ENCODE data around the gene SH3BGR.

The SH3BGR gene

DNA sequence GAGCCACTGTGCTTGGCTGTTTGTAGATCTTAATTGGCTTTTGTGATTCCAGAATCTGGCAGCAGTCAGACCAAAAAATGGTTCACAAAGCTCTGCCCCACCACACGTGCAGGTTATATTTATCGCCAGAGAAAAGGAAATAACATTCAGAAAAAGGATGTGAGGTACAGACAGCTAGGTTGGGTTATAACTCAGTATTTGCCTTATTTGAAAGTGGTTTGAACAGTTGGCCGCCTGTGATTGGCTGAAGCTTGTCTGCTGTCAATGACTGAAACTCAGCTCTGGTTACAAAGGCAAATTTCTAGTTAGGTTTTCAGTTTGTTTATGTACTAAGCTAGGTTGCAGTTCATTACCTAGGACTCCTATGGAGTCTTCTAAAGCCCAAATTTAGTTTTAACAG lies 9.6 kb downstream of the SH3BGR start:
- no peak for DNase-seq

GRCh38 chr21:39463308-39463707 lies 11.5 kb downstream of the SH3BGR start:
- DNase-seq, result no peak

- no peak for DNase-seq
Measured at GRCh38 chr21:39466584-39466983, 14.8 kb downstream of the SH3BGR start.

- no peak for DNase-seq
Measured at GRCh38 chr21:39467746-39468145, 16.0 kb downstream of the SH3BGR start.

GRCh38 chr21:39468559-39468958 lies 16.8 kb downstream of the SH3BGR start:
- DNase-seq, result no peak

- no peak for DNase-seq
Measured at GRCh38 chr21:39471598-39471997, 19.8 kb downstream of the SH3BGR start.

GRCh38 chr21:39472786-39473185 lies 21.0 kb downstream of the SH3BGR start:
- DNase-seq, result no peak

- no peak for DNase-seq
Measured at GRCh38 chr21:39474611-39475010, 22.8 kb downstream of the SH3BGR start.

DNA sequence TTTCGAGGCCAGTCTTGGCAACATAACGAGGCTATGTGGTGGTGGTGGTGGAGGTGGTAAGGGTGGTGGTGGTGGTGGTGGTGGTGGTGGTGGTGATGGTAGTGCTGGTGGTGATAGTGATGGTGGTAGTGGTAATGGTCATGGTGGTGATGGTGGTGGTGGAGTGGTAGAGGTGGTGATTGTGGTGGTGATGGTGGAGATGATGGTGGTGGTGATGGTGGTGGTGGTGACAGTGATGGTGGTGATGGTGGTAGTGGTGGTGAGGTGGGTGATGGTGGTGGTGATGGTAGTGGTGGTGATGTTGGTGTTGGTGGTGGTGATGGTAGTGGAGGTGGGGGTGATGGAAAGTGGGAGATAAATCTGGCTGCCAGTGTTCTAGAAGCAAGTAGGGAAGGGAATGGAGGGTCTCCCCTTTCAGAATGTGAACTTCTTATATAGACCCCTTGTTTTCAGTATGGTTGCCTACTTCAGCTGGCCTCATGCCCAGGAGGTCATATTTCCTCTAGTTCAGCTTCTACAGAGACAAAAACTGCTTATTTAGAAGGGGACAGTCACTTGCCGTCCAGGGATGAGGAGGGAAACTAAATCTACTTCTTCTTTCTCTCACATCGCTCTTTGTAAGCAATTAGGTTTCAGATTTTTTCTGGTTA lies 27.5 kb downstream of the SH3BGR start:
- no peak for DNase-seq

DNA sequence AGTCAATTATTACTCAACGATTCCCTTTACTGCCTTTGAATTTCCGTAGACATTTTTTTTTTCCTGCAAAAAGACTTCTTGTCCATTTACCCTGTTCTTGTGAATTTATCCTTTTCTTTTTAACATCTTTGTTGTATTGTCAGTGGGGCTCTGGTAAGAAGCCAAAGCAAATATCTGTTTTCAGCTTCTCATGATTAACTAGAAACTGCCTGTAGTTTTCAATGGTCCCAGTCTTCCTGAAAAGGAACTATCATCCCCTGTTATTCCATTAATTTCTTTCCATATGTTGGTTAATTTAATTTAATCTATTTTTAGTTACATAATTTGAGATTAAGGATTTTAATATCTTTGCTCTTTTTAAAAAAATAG lies 28.0 kb downstream of the SH3BGR start:
- DNase-seq, result no peak

DNA sequence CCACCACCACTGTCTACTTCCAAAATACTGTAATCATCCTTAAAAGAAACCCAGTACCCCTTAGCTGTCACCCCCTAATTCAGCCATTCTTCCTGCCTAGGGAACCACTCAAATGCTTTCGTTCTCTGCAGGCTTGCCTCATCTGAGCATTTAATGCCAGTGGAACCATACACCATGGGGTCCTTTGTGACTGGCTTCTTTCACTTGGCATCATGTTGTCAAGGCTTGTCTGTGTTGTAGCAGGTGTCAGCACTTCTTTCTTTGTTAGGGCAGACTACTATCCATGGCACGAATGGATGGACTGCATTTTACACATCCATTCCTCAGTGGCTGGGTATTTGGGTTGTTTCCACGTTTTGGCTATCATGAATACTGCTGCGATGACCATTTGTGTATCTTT lies 28.5 kb downstream of the SH3BGR start:
- no peak for DNase-seq

DNA sequence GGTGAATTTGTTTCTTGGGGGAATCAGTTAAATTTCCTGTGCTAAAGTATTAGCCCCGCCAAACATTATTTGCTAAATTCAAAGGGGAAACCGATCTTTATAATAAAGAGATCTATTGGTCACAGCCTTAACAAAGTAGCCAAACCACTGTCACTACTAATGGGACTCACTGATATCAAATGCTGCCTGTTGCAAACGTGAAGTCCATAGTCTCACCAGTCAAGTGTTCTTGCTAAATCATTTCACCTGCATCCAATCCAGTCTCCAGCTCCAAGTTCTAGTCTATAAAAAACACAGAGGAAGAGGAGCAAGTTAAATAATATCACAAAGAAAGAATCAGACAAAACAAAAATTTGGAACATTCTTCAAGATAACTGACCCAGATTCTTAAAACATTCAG lies 30.1 kb downstream of the SH3BGR start:
- DNase-seq, result no peak

DNA sequence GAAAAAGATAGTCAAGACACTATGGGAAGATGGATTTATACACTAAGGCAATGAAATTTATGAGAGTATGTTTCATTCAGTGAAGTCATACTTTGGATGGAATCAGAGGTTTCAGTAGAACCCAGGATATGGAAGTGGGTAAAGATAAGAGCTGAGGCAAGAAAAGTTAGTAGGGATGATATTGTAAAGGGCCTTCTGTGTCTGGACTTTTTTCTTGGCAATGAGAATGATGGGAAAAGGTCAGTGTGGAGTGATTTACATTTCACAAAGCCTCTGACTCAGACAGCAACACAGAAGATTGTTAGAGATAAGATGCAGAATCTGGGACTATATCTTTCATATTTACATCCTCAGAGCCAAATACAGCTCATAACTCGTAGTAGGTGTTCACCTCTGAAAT lies 32.1 kb downstream of the SH3BGR start:
- DNase-seq, result no peak

- DNase-seq, result no peak
Measured at GRCh38 chr21:39484711-39485276, 33.0 kb downstream of the SH3BGR start.

GRCh38 chr21:39489380-39489924 lies 37.7 kb downstream of the SH3BGR start:
- no peak for DNase-seq

DNA sequence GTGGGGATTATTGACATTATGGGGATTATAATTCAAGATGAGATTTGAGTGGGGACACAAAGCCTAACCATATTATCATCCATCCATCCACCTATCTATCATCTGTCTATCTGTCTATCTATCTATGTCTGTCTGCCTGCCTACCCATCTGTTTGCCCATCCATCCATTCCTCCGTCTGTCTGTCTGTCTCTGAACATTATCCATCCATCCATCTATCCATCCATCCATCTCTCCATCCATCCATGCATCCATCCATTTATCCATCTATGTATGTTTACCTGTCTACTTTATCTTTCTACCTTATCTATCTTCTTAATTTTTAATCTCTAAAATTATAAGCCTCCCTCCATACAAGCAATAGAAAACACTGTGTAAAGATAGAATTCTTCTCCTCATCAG lies 47.4 kb downstream of the SH3BGR start:
- DNase-seq, result no peak

GRCh38 chr21:39502631-39503030 lies 50.9 kb downstream of the SH3BGR start:
- DNase-seq, result no peak

GRCh38 chr21:39503123-39503762 lies 51.5 kb downstream of the SH3BGR start:
- DNase-seq, result no peak

DNA sequence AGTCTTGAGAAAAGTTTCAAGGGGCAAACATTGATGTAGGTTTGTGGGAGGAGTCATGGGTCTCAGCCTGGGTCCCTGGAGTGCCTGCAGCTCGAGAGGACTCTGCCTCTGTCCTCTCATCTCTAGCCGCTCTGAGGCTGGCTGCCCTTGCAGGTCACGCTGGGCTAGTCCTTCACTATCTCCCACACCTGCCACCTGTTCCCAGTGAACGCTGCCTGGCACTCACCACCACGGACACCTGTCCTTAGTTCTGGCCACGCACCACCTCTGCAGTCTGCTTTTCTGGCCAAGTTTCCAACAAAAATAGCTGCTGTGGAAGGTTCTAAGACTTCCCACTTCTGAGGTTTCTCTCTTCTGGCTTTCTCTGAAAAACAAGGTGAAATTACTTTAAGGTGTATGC lies 52.5 kb downstream of the SH3BGR start:
- no peak for DNase-seq

GRCh38 chr21:39510240-39510639 lies 58.5 kb downstream of the SH3BGR start:
- DNase-seq, result no peak

DNA sequence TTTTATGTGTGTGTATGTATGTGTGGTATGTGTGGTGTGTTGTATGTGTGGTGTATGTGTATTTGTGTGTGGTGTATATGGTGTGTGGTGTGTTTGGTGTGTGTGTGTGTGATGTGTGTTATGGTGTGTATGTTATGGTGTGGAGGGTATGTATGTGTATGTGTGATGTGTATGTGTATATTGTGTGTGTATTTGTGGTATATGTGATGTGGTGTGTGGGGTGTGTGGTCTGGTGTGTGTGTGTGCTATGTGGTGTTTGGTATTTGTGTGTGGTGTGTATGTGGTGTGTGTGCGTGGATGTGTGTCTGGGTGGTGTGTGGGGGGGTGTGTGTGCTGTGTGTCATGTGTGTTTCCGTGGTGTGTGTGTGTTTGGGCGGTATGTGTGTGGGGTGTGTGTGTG lies 59.3 kb downstream of the SH3BGR start:
- no peak for DNase-seq

DNA sequence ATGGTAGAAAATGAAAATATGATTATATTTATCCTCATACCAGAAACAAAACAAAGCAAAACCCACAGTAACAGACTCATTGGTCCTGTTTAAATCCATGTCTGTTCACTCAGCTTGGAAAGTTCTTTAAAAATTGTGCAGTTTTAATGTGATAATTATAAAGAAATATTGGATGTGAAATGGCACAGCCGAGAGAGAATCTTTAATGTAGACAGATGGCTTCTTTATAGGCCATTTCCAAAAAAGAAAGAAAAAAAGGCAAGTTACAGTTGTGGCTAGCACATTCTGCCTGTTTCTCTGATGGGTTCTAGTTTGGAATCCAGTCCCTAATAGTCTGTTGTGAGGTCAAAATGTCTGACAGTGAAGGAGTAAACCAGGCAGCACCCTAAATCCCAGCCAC lies 62.0 kb downstream of the SH3BGR start:
- DNase-seq, result no peak

- no peak for DNase-seq
Measured at GRCh38 chr21:39515684-39516472, 64.1 kb downstream of the SH3BGR start.

Measured in femur (tissue), 1 donor.